ENCODE data around the gene ZBTB40. TPM values are rescaled to one million over a fixed set of nuclear protein-coding genes. Genes with fewer than 3 reads are reported as not detected.

Gene ZBTB40
- total and polyA plus RNA-seq, 9 donors: 8.3 to 26.0 (median 19.1) TPM

DNA sequence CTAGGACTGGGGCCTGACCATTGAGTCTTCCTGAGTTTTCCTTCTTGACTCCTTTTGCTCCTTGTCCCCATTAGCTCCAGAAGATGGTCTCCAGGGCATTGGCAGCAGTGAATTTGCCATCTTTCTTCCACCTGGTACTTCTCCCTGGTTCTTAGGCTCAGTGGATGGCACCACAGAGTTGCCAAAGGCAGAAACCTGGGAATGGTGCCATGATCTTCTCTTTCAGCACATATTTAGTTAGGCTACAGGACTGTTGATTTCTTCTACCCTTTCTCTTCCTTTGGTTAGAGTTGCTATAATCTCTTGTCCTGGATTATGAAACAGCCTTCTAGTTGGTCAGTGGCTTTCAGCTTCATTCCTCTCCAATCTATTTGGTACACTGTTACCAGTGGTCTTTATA lies 6.2 kb downstream of the ZBTB40 start:
- TF ChIP-seq EP300 (IDR thresholded peaks at IDR 0.05) (no peak), POLR2A (IDR thresholded peaks at IDR 0.05) (no peak)
- TF ChIP-seq, protein P1, sequence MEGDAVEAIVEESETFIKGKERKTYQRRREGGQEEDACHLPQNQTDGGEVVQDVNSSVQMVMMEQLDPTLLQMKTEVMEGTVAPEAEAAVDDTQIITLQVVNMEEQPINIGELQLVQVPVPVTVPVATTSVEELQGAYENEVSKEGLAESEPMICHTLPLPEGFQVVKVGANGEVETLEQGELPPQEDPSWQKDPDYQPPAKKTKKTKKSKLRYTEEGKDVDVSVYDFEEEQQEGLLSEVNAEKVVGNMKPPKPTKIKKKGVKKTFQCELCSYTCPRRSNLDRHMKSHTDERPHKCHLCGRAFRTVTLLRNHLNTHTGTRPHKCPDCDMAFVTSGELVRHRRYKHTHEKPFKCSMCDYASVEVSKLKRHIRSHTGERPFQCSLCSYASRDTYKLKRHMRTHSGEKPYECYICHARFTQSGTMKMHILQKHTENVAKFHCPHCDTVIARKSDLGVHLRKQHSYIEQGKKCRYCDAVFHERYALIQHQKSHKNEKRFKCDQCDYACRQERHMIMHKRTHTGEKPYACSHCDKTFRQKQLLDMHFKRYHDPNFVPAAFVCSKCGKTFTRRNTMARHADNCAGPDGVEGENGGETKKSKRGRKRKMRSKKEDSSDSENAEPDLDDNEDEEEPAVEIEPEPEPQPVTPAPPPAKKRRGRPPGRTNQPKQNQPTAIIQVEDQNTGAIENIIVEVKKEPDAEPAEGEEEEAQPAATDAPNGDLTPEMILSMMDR (IDR thresholded peaks at IDR 0.05): no peak
- Histone ChIP-seq H3K4me3 (no peak overlapping the region), H3K9me3 (no peaks in the 10 kb centered on the region), H3K27me3 (no peaks in the 10 kb centered on the region), H3K4me1 (ENCODE audit: insufficient read depth) (peaks cover 9% of the 10 kb centered on the region), H3K27ac (no peak overlapping the region), H3K36me3 (no peaks in the 10 kb centered on the region)
- intact Hi-C loops (cut with DNase I): no loop called here
- DNase-seq: no peak

DNA sequence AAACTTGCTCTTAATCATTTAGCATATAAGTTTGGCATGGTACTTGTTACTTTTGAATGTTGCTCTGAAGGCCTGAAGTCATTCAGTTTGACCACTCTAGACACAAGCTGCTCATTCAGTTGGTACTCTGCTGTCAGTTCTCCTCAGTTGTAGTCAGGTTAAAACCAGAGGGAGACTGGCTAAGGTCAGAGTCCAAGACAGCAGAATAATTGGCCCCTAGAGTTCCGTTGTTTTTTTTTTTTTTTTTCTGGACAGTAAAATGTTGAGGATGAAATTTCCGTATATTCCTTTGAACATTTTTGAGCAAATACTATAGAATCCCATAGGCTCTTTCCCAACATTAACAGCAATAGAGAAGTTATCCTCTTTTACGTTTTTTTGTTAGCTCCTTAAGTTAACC lies 9.4 kb downstream of the ZBTB40 start:
- H3K27ac ChIP-seq: no peak overlapping the region
- DNase-seq: no peak
- peaks cover 7% of the 10 kb centered on the region for H3K4me1 ChIP-seq (ENCODE audit: insufficient read depth)
- intact Hi-C loops (cut with DNase I): no loop called here
- no peaks in the 10 kb centered on the region for H3K36me3 ChIP-seq
- no peaks in the 10 kb centered on the region for H3K9me3 ChIP-seq
- H3K4me3 ChIP-seq: no peak overlapping the region
- no peaks in the 10 kb centered on the region for H3K27me3 ChIP-seq
- 89 to 92% (median 90%) methylated on average over 3 of the region's 3 CpGs for WGBS, 3 donors
- TF ChIP-seq EP300 (IDR thresholded peaks at IDR 0.05) (no peak), POLR2A (IDR thresholded peaks at IDR 0.05) (no peak)
- TF ChIP-seq, protein P1 (IDR thresholded peaks at IDR 0.05): no peak

DNA sequence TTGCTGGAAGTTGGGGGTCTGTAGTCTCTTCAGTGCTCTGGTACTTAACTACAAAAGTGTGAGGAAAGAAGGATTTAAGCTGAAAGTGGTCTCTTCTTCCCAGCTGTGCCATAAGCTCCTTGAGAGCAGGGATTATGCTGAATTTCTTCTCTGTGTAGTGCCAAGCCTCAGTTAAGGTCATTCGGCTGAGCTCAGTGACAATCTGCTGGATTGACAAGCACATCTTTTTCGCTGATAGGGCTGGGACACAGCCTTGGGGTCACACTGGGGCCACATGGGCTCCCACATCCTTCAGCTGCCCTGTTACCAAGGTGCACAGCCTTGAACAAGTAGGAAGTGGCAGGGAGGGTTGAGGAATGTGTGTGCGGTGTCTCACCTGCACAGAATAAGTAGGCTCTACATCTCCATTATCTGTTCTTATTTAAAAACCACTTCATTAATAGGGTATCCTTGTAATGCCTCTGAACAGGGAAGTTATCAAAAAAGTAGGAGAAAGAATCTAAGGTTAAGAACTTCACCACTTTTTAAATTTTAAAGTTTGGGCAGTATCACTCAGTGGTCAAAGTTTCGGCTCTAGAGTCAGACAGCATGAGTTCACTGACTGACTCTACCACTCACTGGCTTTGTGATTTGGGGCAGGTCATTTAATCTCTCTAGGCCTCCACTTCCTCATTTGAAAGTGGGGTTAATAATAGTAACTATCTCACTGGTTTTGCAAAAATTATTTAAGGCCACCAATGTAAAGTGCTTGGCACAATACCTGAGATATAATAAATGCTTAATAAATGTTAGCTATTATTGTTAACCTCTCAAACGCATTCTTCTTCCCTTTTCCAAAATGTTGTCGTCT lies 10.3 kb downstream of the ZBTB40 start:
- TF ChIP-seq, protein P1 (IDR thresholded peaks at IDR 0.05): no peak
- 89 to 90% (median 89%) methylated on average over 6 of the region's 6 CpGs for WGBS, 3 donors
- Histone ChIP-seq H3K9me3 (no peaks in the 10 kb centered on the region), H3K27ac (no peak overlapping the region), H3K4me3 (no peak overlapping the region), H3K36me3 (no peaks in the 10 kb centered on the region), H3K4me1 (ENCODE audit: insufficient read depth) (peaks cover 3% of the 10 kb centered on the region), H3K27me3 (no peaks in the 10 kb centered on the region)
- no peak for DNase-seq
- intact Hi-C loops (cut with DNase I): no loop called here

DNA sequence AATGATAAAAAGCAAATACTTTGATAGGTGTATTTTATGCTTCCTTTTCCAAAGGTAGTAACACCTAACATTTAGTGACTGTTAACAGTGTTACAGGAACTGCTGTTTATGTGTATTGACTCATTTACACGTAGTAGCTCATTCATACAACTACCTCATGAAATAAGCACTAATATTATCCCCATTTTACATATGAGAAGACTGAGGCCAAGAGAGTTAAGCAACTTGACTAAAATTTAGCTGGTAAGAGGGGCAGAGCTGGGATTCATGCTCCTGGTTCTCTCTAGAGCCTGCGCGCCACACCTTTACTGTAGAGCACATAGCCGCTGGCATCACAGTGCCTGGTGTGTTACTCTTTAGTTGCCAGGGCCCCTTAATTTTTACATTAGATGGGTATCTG lies 11.3 kb downstream of the ZBTB40 start:
- TF ChIP-seq EP300 (IDR thresholded peaks at IDR 0.05) (no peak), POLR2A (IDR thresholded peaks at IDR 0.05) (no peak)
- TF ChIP-seq, protein P1 (IDR thresholded peaks at IDR 0.05): no peak
- no peak overlapping the region for H3K4me3 ChIP-seq
- H3K27ac ChIP-seq: no peak overlapping the region
- no peaks in the 10 kb centered on the region for H3K36me3 ChIP-seq
- WGBS, 3 donors: 93 to 95% (median 94%) methylated on average over 4 of the region's 4 CpGs
- no peak for DNase-seq
- intact Hi-C loops (cut with DNase I): no loop called here
- no peaks in the 10 kb centered on the region for H3K9me3 ChIP-seq
- peaks cover 3% of the 10 kb centered on the region for H3K4me1 ChIP-seq (ENCODE audit: insufficient read depth)
- H3K27me3 ChIP-seq: no peaks in the 10 kb centered on the region

Measured in ovary (tissue), 9 donors.